SK-N-SH (cell line): ENCODE data around the gene INSM2. TPM values are rescaled to one million over a fixed set of nuclear protein-coding genes. Genes with fewer than 3 reads are reported as not detected.

ENCODE experiments used
- CTCF ChIA-PET: fragments of 300-600, 350-600 bp; formaldehyde crosslinking; extraction: SDS; loops from one replicate; lab custom pipeline; 2021; lab: Yijun Ruan, JAX
- POLR2A ChIA-PET: fragments of 350-600 bp; sonication (Branson Sonifier 250); formaldehyde crosslinking; extraction: SDS; loops from one replicate; lab custom pipeline; 2020; ENCODE audit warnings: antibody characterized with exemption, inconsistent platforms; lab: Yijun Ruan, JAX
- DNase-seq: peaks from one replicate; pipeline ENCODE4 v3.0.0; 2012
- H2AFZ ChIP-seq: fragments of 200-600 bp; sonication (generic); 2 replicates; pipeline ENCODE4 v1.8.1; 2016; ENCODE audit warnings: antibody characterized with exemption, mild to moderate bottlenecking, low read depth
- H3F3A ChIP-seq: fragments of 200-600 bp; sonication (generic); replicated peaks from 2 replicates; pipeline ENCODE3; 2016; ENCODE audit warnings: antibody characterized with exemption, mild to moderate bottlenecking; ENCODE audit not compliant: insufficient read depth
- H3K27ac ChIP-seq, 2 experiments: fragments of 200-500 bp in 1 of 2; fragments of 200-600 bp in 1 of 2; sonication (Bioruptor generic) in 1 of 2; sonication (generic), shearing (Covaris generic) in 1 of 2; 2 replicates each; pipeline versions ENCODE4 v1.5.1 to v1.6.1; 2014 to 2016; ENCODE audit warnings: low read depth in 2 of 2, inconsistent platforms in 1 of 2, low read length in 1 of 2, mild to moderate bottlenecking in 1 of 2, mixed read lengths in 1 of 2
- H3K27me3 ChIP-seq: fragments of 200-600 bp; sonication (generic), shearing (Covaris generic); 2 replicates; pipeline ENCODE4 v1.6.1; 2016; ENCODE audit warnings: mixed run types; ENCODE audit not compliant: insufficient read depth
- H3K36me3 ChIP-seq, 2 experiments: fragments of 200-500 bp in 1 of 2; fragments of 200-600 bp in 1 of 2; sonication (Bioruptor generic) in 1 of 2; sonication (generic) in 1 of 2; replicated peaks in 1 of 2; 2 replicates each; pipeline versions ENCODE3 to v1.5.1; 2014 to 2016; ENCODE audit warnings: low read length in 1 of 2, mild to moderate bottlenecking in 1 of 2; ENCODE audit not compliant: insufficient read depth in 2 of 2, control insufficient read depth in 1 of 2
- H3K4me1 ChIP-seq, 2 experiments: fragments of 200-500 bp in 1 of 2; fragments of 200-600 bp in 1 of 2; sonication (Bioruptor generic) in 1 of 2; sonication (generic), shearing (Covaris generic) in 1 of 2; 2 replicates each; pipeline versions ENCODE4 v1.5.1 to v1.6.1; 2014 to 2016; ENCODE audit warnings: low read depth in 1 of 2, low read length in 1 of 2, mixed run types in 1 of 2; ENCODE audit not compliant: insufficient read depth in 2 of 2, control insufficient read depth in 1 of 2
- H3K4me2 ChIP-seq: fragments of 200-600 bp; sonication (generic), shearing (Covaris generic); 2 replicates; pipeline ENCODE4 v1.6.1; 2017; ENCODE audit warnings: mixed run types
- H3K4me3 ChIP-seq, 2 experiments: fragments of 200-500 bp in 1 of 2; fragments of 200-600 bp in 1 of 2; sonication (Bioruptor generic) in 1 of 2; sonication (generic), shearing (Covaris generic) in 1 of 2; 2 replicates each; pipeline versions ENCODE4 v1.5.1 to v1.8.1; 2014 to 2016; ENCODE audit warnings: low read depth in 2 of 2, inconsistent platforms in 1 of 2, low read length in 1 of 2, mild to moderate bottlenecking in 1 of 2, mixed read lengths in 1 of 2, moderate library complexity in 1 of 2
- H3K79me2 ChIP-seq: fragments of 200-600 bp; sonication (generic); 2 replicates; pipeline ENCODE4 v1.8.1; 2017; ENCODE audit warnings: mild to moderate bottlenecking; ENCODE audit not compliant: insufficient read depth
- H3K9ac ChIP-seq: fragments of 200-600 bp; sonication (generic); 2 replicates; pipeline ENCODE4 v1.6.1; 2017; ENCODE audit warnings: mixed run types
- H3K9me2 ChIP-seq: fragments of 200-600 bp; sonication (generic); 2 replicates; pipeline ENCODE4 v1.6.1; 2017; ENCODE audit warnings: mixed run types
- H3K9me3 ChIP-seq: fragments of 200-600 bp; sonication (generic); 2 replicates; pipeline ENCODE4 v1.6.1; 2017; ENCODE audit warnings: mixed run types, mild to moderate bottlenecking, moderate library complexity
- H4K20me1 ChIP-seq: fragments of 200-600 bp; sonication (generic); 2 replicates; pipeline ENCODE4 v1.6.1; 2017; ENCODE audit warnings: mild to moderate bottlenecking, mixed run types; ENCODE audit not compliant: insufficient read depth
- CHD2 ChIP-seq: fragments of 150-350 bp; IDR thresholded peaks from 2 replicates; pipeline ENCODE4 v1.6.1; 2018; ENCODE audit warnings: low read length; ENCODE audit not compliant: partially characterized antibody
- CTCF ChIP-seq: fragments of 200-600 bp; sonication (generic); IDR thresholded peaks from 2 replicates; pipeline ENCODE4 v1.6.1; 2017; ENCODE audit warnings: antibody characterized with exemption, mild to moderate bottlenecking, moderate library complexity
- ELF1 ChIP-seq: IDR thresholded peaks from 2 replicates; pipeline ENCODE4 v1.4.0; 2012
- FOSL2 ChIP-seq: IDR thresholded peaks from 2 replicates; pipeline ENCODE4 v1.4.0; 2012; ENCODE audit warnings: low read depth, mild to moderate bottlenecking, moderate library complexity, borderline replicate concordance
- FOXJ3 ChIP-seq: sonication (generic); formaldehyde crosslinking; IDR thresholded peaks from 2 replicates; pipeline ENCODE4 v1.5.1; 2020; ENCODE audit warnings: mild to moderate bottlenecking, missing genetic modification reagents
- FOXM1 ChIP-seq: IDR thresholded peaks from 2 replicates; pipeline ENCODE4 v1.4.0; 2012; ENCODE audit warnings: low read depth, mild to moderate bottlenecking
- GABPA ChIP-seq: IDR thresholded peaks from 2 replicates; pipeline ENCODE4 v1.4.0; 2012; ENCODE audit warnings: low read depth, mild to moderate bottlenecking
- IRF3 ChIP-seq: fragments of 150-350 bp; IDR thresholded peaks from 2 replicates; pipeline ENCODE4 v1.6.1; 2016; ENCODE audit warnings: mild to moderate bottlenecking, low read depth, low read length
- JUND ChIP-seq: IDR thresholded peaks from 2 replicates; pipeline ENCODE4 v1.4.0; 2012
- MAX ChIP-seq: IDR thresholded peaks from 2 replicates; pipeline ENCODE4 v1.4.0; 2012; ENCODE audit warnings: low read depth
- MEF2A ChIP-seq: IDR thresholded peaks from 2 replicates; pipeline ENCODE4 v1.4.0; 2012; ENCODE audit warnings: low read depth, borderline replicate concordance
- NRF1 ChIP-seq: IDR thresholded peaks from 2 replicates; pipeline ENCODE4 v1.6.1; 2012; ENCODE audit warnings: low read depth, mild to moderate bottlenecking, low read length
- PBX3 ChIP-seq: IDR thresholded peaks from 2 replicates; pipeline ENCODE4; 2012
- POLR2AphosphoS5 ChIP-seq: IDR thresholded peaks from 2 replicates; pipeline ENCODE4 v1.6.1; 2012; ENCODE audit warnings: low read depth, low read length
- RXRA ChIP-seq: IDR thresholded peaks from 2 replicates; pipeline ENCODE4 v1.4.0; 2012; ENCODE audit warnings: low read depth, mild to moderate bottlenecking, borderline replicate concordance
- SIN3A ChIP-seq: IDR thresholded peaks from 2 replicates; pipeline ENCODE4 v1.6.1; 2012; ENCODE audit warnings: low read depth, mild to moderate bottlenecking, low read length, moderate library complexity, borderline replicate concordance
- TCF12 ChIP-seq: IDR thresholded peaks from 2 replicates; pipeline ENCODE4 v1.4.0; 2012
- USF1 ChIP-seq: IDR thresholded peaks from 2 replicates; pipeline ENCODE4 v1.4.0; 2012; ENCODE audit warnings: low read depth, borderline replicate concordance
- USF2 ChIP-seq: fragments of 150-350 bp; IDR thresholded peaks from 2 replicates; pipeline ENCODE4 v1.6.1; 2017; ENCODE audit warnings: antibody characterized with exemption, low read length, low read depth, borderline replicate concordance
- YY1 ChIP-seq: IDR thresholded peaks from 2 replicates; pipeline ENCODE4 v1.4.0; 2012; ENCODE audit warnings: low read depth, mild to moderate bottlenecking
- polyA plus RNA-seq, 3 experiments: library from polyadenylated mRNA; depleted of rRNA; stranded (reverse); fragments of >200 nt; gene quantifications; 2 replicates each; pipeline ENCODE4 v1.2.3, GENCODE V29; 2012

INSM2 gene
- polyA plus RNA-seq, 1 of the 3 experiments (the other 2 are of a cell fraction) = 0.15 TPM

GRCh38 chr14:35492569-35493014 lies 41.4 kb upstream of the INSM2 start (continued):
- TF ChIP-seq RXRA (no peak), CHD2 (no peak), NRF1 (no peak), FOXJ3 (no peak)

GRCh38 chr14:35495278-35495677 lies 38.7 kb upstream of the INSM2 start:
- POLR2A ChIA-PET = no interaction called here
- H3K36me3 ChIP-seq = no peaks in the 10 kb centered on the region
- H3K27ac ChIP-seq = no peak overlapping the region
- TF ChIP-seq GABPA (no peak), ELF1 (no peak), FOXM1 (no peak), FOXJ3 (no peak), SIN3A (no peak), NRF1 (no peak), TCF12 (no peak), PBX3 (no peak), MEF2A (no peak), FOSL2 (no peak), USF2 (no peak), MAX (no peak), CTCF (no peak), IRF3 (no peak), JUND (no peak), POLR2AphosphoS5 (no peak), YY1 (no peak), USF1 (no peak)
- TF ChIP-seq, all 33 proteins: peak for 0
- CTCF ChIA-PET = interaction anchor here (0.8 kb wide), 1 partner anchor 73 kb away, joined by 3 read pairs; no protein-coding TSS in a partner anchor
- Histone ChIP-seq H3K79me2 (no peaks in the 10 kb centered on the region), H3K9me2 (no peaks in the 10 kb centered on the region), H3K9me3 (no peaks in the 10 kb centered on the region), H3K4me3 (no peak overlapping the region), H2AFZ (no peak overlapping the region), H4K20me1 (no peaks in the 10 kb centered on the region), H3K27me3 (no peaks in the 10 kb centered on the region), H3K4me2 (no peak overlapping the region), H3K9ac (no peak overlapping the region), H3F3A (no peaks in the 10 kb centered on the region), H3K4me1 (no peaks in the 10 kb centered on the region)
- no peak for DNase-seq
